HepG2 (cell line): Measurements from ENCODE around the gene GALNT15. TPM values are rescaled to one million over a fixed set of nuclear protein-coding genes. Genes with fewer than 3 reads are reported as not detected.

Source experiments
- ATAC-seq: fragments of 200-7000 bp; cut with Tn5 transposase; 3 replicates; pipeline ENCODE4 v1.9.1; 2020; ENCODE audit warnings: mild to moderate bottlenecking, moderate library complexity
- BruUV-seq: library from RNA; stranded (reverse); fragments of 400-500 nt; replicated peaks from 2 replicates; lab custom pipeline; 2021; lab: Mats Ljungman, UMichigan
- CTCF ChIA-PET: fragments of 300-600 bp; formaldehyde crosslinking; extraction: SDS; loops from one replicate; lab custom pipeline; 2021; ENCODE audit warnings: low total read pairs, inconsistent platforms, low intra/inter-chr PET ratio; lab: Yijun Ruan, JAX
- POLR2A ChIA-PET: fragments of 350-600 bp; sonication (Branson Sonifier 250); formaldehyde crosslinking; loops from one replicate; lab custom pipeline; 2020; ENCODE audit warnings: antibody characterized with exemption, inconsistent platforms; lab: Yijun Ruan, JAX
- DNase-seq: peaks from one replicate; pipeline ENCODE4 v3.0.0-alpha.2; 2015; ENCODE audit warnings: low spot score
- FAIRE-seq: peaks from 3 replicates; lab custom pipeline; 2011; peaks lifted over from hg19 to GRCh38; lab: Jason Lieb, UNC
- H2AFZ ChIP-seq: one replicate; pipeline ENCODE4 v1.6.1; 2011; ENCODE audit warnings: low read length, inconsistent platforms
- H3K27ac ChIP-seq: fragments of 300-600 bp; 3 replicates; pipeline ENCODE4 v1.8.0; 2011; ENCODE audit warnings: mixed run types, mild to moderate bottlenecking, mixed read lengths, low read length, inconsistent platforms; ENCODE audit not compliant: insufficient read depth; ENCODE audit errors: extremely low read length
- H3K27me3 ChIP-seq, 2 experiments: fragments of 200-600 bp in 1 of 2; 2 replicates in 1 of 2; 3 replicates in 1 of 2; pipeline versions ENCODE4 v1.6.0 to v1.8.0; 2011; ENCODE audit warnings: low read length in 2 of 2, mild to moderate bottlenecking in 2 of 2, moderate library complexity in 2 of 2, inconsistent platforms in 1 of 2; ENCODE audit not compliant: insufficient read depth in 2 of 2, control insufficient read depth in 1 of 2
- H3K36me3 ChIP-seq, 2 experiments: fragments of 200-600 bp in 1 of 2; replicated peaks in 1 of 2; 2 replicates in 1 of 2; 3 replicates in 1 of 2; pipeline versions ENCODE4 v1.5.1 to v1.8.0; 2011; ENCODE audit warnings: low read length in 2 of 2, inconsistent platforms in 1 of 2; ENCODE audit not compliant: insufficient read depth in 2 of 2, control insufficient read depth in 1 of 2
- H3K4me1 ChIP-seq: 2 replicates; pipeline ENCODE4 v1.5.1; 2012; ENCODE audit warnings: low read length, inconsistent platforms; ENCODE audit not compliant: insufficient read depth
- H3K4me2 ChIP-seq: 2 replicates; pipeline ENCODE4 v1.6.0; 2011; ENCODE audit warnings: low read depth, low read length, inconsistent platforms
- H3K4me3 ChIP-seq, 3 experiments: fragments of 200-600 bp in 1 of 3; sonication (generic), shearing (Covaris generic) in 1 of 3; replicated peaks in 1 of 3; 2 replicates each; pipeline ENCODE4 v1.5.1; 2011 to 2016; ENCODE audit warnings: low read length in 3 of 3, inconsistent platforms in 2 of 3, low read depth in 2 of 3, mild to moderate bottlenecking in 2 of 3, control low read depth in 1 of 3, mixed read lengths in 1 of 3; ENCODE audit not compliant: insufficient read depth in 1 of 3
- H3K79me2 ChIP-seq: one replicate; pipeline ENCODE4 v1.6.1; 2011; ENCODE audit warnings: low read length, inconsistent platforms; ENCODE audit not compliant: insufficient read depth
- H3K9ac ChIP-seq: 2 replicates; pipeline ENCODE4 v1.6.0; 2011; ENCODE audit warnings: mild to moderate bottlenecking, low read depth, low read length, inconsistent platforms; ENCODE audit not compliant: insufficient read depth
- H3K9me3 ChIP-seq: 2 replicates; pipeline ENCODE4 v1.5.1; 2012; ENCODE audit warnings: mild to moderate bottlenecking, low read length
- H4K20me1 ChIP-seq: 2 replicates; pipeline ENCODE4 v1.6.0; 2011; ENCODE audit warnings: inconsistent platforms, mild to moderate bottlenecking, low read length, moderate library complexity; ENCODE audit not compliant: insufficient read depth
- ATF7-NPFF ChIP-seq: sonication (generic); formaldehyde crosslinking; IDR thresholded peaks from 2 replicates; pipeline ENCODE4 v1.8.1; 2023; ENCODE audit warnings: mild to moderate bottlenecking, low read depth, missing genetic modification reagents, moderate library complexity
- E2F1 ChIP-seq: sonication (generic); formaldehyde crosslinking; IDR thresholded peaks from 2 replicates; pipeline ENCODE4 v1.5.0; 2020; ENCODE audit warnings: missing genetic modification reagents
- KAT7 ChIP-seq: IDR thresholded peaks from 2 replicates; pipeline ENCODE4 v1.6.1; 2018; ENCODE audit warnings: borderline replicate concordance, missing compliant biosample characterization
- NR2F2 ChIP-seq: IDR thresholded peaks from 2 replicates; pipeline ENCODE4 v1.6.1; 2012; ENCODE audit warnings: low read depth, inconsistent platforms, borderline replicate concordance
- SAFB2 ChIP-seq: sonication (generic); formaldehyde crosslinking; IDR thresholded peaks from 2 replicates; pipeline ENCODE4 v1.5.1; 2020; ENCODE audit warnings: missing genetic modification reagents, low read depth, mild to moderate bottlenecking, borderline replicate concordance
- SIX1 ChIP-seq: sonication (generic); formaldehyde crosslinking; IDR thresholded peaks from 2 replicates; pipeline ENCODE4 v1.4.0; 2020; ENCODE audit warnings: missing genetic modification reagents, borderline replicate concordance
- SSRP1 ChIP-seq: IDR thresholded peaks from 2 replicates; pipeline ENCODE4 v1.6.1; 2016; ENCODE audit warnings: control low read depth
- ZBTB39 ChIP-seq: sonication (generic); formaldehyde crosslinking; IDR thresholded peaks from 2 replicates; pipeline ENCODE4 v1.5.0; 2020; ENCODE audit warnings: missing genetic modification reagents
- ZGPAT ChIP-seq: IDR thresholded peaks from 2 replicates; pipeline ENCODE4 v1.6.1; 2016; ENCODE audit warnings: mild to moderate bottlenecking
- ZNF326 ChIP-seq: sonication (generic); formaldehyde crosslinking; IDR thresholded peaks from 2 replicates; pipeline ENCODE4 v1.4.0; 2020; ENCODE audit warnings: missing genetic modification reagents, borderline replicate concordance
- ZNF337 ChIP-seq: sonication (generic); formaldehyde crosslinking; IDR thresholded peaks from 2 replicates; pipeline ENCODE4 v1.5.1; 2020; ENCODE audit warnings: missing genetic modification reagents, low read depth, mild to moderate bottlenecking, borderline replicate concordance
- ZNF644 ChIP-seq: IDR thresholded peaks from 2 replicates; pipeline ENCODE4 v1.6.1; 2016; ENCODE audit warnings: low read depth
- ZNF691 ChIP-seq: sonication (generic); formaldehyde crosslinking; IDR thresholded peaks from 2 replicates; pipeline ENCODE4 v1.4.0; 2020; ENCODE audit warnings: missing genetic modification reagents, low read depth, mild to moderate bottlenecking, borderline replicate concordance
- WGBS: methylation state at CpG from one replicate; pipeline ENCODE4 v1.1.6; 2017; ENCODE audit warnings: low lambda C conversion rate; 5-methylcytosine and 5-hydroxymethylcytosine counted together
- in situ Hi-C: cut with HindIII; loops from 2 replicates; pipeline ENCODE4 v1.10.0; 2017; ENCODE audit warnings: low pct_unique_long_range_greater_than_20kb; ENCODE audit not compliant: extremely low pct_ligation_motif_present
- intact Hi-C: fragments of 100-400 bp; cut with micrococcal nuclease; formaldehyde crosslinking; loops from one replicate; pipeline ENCODE4 v1.10.0; 2022; ENCODE audit not compliant: unreplicated experiment
- polyA plus RNA-seq, 8 experiments: library from polyadenylated mRNA; depleted of rRNA in 3 of 8; stranded (reverse) in 7 of 8; unstranded in 1 of 8; fragments of >200 nt; fragmentation: Illumina TruSeq in 4 of 8; extraction: Trizol in 4 of 8; gene quantifications; 2 replicates each; pipeline versions ENCODE4 v1.2.1 to v1.2.3, GENCODE V29; 2011 to 2016; ENCODE audit warnings: low read depth in 4 of 8, missing spikeins in 1 of 8, mixed read lengths in 1 of 8; ENCODE audit not compliant: insufficient read depth in 1 of 8
- total RNA-seq, 5 experiments: library from RNA; depleted of rRNA; stranded (reverse); fragments of >200 nt; fragmentation: Illumina TruSeq; extraction: Trizol; gene quantifications; 2 replicates each; pipeline ENCODE4 v1.2.3, GENCODE V29; 2016; ENCODE audit warnings: low read depth in 1 of 5

The GALNT15 gene
- total and polyA plus RNA-seq, 2 of the 13 experiments (the other 11 are each of a cell fraction or from before 2014, with no cell fraction given), result 0.02 to 0.04 TPM

GRCh38 chr3:16245609-16246008 is 71.1 kb downstream of the GALNT15 start:
- FAIRE-seq (no peak), ATAC-seq (no peak), DNase-seq (no peak)
- Histone ChIP-seq H3K27ac (no peak overlapping the region), H3K9me3 (no peaks in the 10 kb centered on the region), H3K4me1 (peaks cover 21% of the 10 kb centered on the region), H3K36me3 (no peaks in the 10 kb centered on the region), H3K9ac (no peak overlapping the region), H3K4me2 (no peak overlapping the region), H2AFZ (no peak overlapping the region), H3K4me3 (no peak overlapping the region), H3K27me3 (peaks cover 1 to 10% of the 10 kb centered on the region in 2 experiments; a peak in 2 of 5 replicates), H3K79me2 (no peaks in the 10 kb centered on the region), H4K20me1 (no peaks in the 10 kb centered on the region)
- BruUV-seq, result no TSS peak
- POLR2A ChIA-PET, result no interaction called here
- intact Hi-C loops, result loop anchor here (5.0 to 10.0 kb wide), 3 partner anchors 183 to 641 kb away; partner anchors contain the start of genes BTD and HACL1
- in situ Hi-C loops, result loop anchor here (5.0 to 25.0 kb wide), 2 partner anchors 198 to 608 kb away; no protein-coding TSS in a partner anchor
- TF ChIP-seq NR2F2, result no peak
- no peak for TF ChIP-seq ZBTB39 (CRISPR knock-in tag)
- TF ChIP-seq SSRP1, result no peak
- TF ChIP-seq ATF7-NPFF, result no peak
- no peak for TF ChIP-seq ZNF691
- no peak for TF ChIP-seq ZNF644
- TF ChIP-seq KAT7 (CRISPR knock-in tag), result no peak
- TF ChIP-seq SAFB2 (CRISPR knock-in tag), result no peak
- TF ChIP-seq ZNF337 (CRISPR knock-in tag), result no peak
- no peak for TF ChIP-seq SIX1 (CRISPR knock-in tag)
- TF ChIP-seq E2F1, result no peak
- TF ChIP-seq ZNF326, result no peak
- no peak for TF ChIP-seq ZGPAT (CRISPR knock-in tag)
- CTCF ChIA-PET, result no interaction called here
- WGBS, result 39% methylated on average over 3 of the region's 3 CpGs
